Measurements from ENCODE around the gene MEIS3.

The MEIS3 gene

DNA sequence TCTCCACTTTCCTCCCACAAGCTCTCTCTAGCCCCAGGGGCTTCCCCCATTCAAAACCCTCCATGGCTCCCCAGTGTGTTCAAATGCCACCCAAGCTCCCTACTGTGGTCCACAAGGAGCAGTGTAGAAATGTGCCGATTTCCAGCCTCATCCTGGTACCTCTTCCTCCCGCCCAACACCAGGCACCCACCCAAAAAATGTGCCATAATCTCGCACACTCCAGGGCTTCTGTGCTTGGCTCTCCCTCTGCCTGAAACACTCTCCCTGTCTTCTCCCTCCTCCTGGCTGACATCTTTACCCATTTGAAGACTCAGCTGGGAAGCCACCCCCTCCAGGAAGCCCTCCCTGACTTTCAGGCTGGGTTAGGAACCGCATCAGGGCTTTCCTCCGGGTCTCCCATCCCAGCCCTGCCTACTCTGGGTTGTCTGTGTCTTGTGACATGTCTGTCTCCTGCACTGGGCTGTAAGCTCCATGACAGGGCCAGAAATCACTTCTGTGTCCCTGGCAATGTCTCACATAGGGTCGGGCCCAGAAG, 16.6 kb upstream of the MEIS3 start:
- DNase-seq (ENCODE audit: low spot score), result no peak

- DNase-seq (ENCODE audit: low spot score), result no peak
Measured at GRCh38 chr19:47435196-47435595, 15.9 kb upstream of the MEIS3 start.

- no peak for DNase-seq (ENCODE audit: low spot score)
Measured at GRCh38 chr19:47434088-47434487, 14.8 kb upstream of the MEIS3 start.

DNA sequence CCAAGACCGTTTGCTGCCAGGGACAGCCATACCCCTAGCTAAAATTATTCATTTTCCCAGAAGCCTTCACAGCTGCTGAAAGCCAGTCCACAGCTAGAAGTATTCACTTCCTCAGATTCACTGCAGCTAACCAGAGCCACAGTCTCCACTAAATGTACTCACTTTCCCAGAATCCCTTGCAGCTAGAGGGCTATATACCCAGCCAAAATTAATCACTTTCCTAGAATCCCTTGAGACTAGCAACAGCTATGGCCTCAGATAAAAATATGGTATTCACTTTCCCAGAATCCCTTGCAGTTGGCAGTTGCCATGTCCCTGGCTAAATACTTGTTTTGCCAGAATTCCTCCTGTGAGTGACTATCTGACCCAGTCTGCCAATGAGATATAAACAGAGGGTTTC, 13.8 kb upstream of the MEIS3 start:
- DNase-seq (ENCODE audit: low spot score), result no peak

GRCh38 chr19:47432499-47432898, 13.2 kb upstream of the MEIS3 start:
- no peak for DNase-seq (ENCODE audit: low spot score)

DNA sequence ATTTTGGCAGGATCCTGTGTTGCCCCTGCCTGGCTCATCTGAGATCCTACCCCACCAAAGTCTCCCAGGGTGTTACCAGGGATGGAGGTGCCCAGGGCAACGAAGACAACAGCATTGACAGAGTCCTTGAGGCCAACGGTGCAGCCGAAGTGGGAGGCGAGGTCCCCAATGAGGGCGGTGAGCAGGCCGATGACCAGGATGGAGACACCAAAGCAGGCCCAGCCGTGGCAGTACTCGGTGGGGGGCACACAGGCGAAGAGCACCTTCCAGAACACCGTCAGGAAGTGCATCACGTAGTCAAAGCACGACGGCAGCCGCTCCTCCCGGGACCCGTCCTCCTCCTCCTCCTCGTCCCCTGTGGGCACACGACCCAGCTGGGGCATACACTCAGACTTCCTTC, 12.8 kb upstream of the MEIS3 start:
- DNase-seq (ENCODE audit: low spot score), result no peak

DNA sequence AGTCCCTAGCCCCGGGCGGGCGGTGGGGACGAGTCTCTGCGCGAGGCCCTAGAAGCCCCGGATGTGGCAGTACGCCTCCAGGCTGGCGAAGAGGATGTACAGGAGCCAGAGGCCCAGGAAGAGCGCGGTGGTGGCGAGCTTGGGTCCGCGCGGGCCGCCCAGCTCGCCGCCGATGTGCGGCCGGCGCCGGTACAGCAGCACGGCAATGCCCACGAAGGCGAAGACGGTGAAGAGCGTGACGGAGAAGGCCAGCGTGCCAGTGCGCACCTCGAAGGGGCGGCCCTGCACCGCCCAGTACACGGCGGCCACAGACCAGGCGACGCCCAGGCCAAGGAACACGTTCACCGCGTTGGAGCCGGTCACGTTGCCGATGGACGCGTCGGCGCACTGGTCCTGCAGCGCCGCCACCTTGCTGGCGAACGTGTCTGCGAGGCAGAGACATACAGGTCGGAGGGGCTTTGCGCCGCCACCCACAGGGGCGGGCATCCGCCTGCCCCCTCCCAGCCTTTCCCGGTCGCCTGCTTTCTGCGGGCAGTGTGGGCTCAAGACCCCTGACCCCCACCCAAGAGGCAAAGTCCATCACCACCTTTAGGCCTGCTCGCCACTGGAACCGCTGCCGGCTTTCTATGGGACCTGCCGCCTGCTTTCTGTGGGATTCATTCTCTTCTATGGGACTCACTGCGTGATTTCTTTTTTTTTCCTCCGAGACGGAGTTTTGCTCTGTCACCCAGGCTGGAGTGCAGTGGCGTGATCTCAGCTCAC, 10.9 kb upstream of the MEIS3 start:
- no peak for DNase-seq (ENCODE audit: low spot score)

DNA sequence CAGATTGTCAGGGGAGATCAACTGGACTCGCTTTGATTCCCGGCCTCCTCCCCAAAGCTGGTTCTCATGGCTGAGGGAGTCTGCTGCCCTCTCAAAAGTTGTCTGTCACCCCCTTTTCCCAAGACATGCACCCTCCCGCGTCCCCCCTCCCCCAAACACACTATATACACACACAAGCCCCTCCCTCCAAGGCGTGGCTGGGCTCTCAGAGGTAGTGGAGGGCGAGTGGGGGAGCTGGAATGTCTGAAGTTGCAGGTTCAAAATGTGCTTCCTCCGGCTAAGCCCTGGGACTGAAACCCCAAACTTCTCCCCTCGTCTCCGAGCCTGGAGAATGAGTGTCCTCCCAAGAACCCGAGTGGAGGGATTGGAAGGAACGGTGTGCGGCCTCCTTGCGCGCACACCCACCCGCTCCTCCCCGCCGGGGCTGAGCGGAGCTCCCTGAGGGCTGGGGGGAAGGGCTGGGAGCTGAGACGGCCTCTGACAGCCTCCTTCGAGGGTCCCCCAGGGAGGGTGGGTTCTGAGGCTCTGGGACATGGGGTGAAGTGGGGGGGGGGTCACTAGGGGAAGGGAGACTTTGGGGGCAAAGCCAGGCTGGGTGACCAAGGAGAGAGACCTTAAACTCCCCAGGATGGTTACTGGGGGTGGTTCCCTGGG, 9.9 kb upstream of the MEIS3 start:
- DNase-seq (ENCODE audit: low spot score), result no peak

DNA sequence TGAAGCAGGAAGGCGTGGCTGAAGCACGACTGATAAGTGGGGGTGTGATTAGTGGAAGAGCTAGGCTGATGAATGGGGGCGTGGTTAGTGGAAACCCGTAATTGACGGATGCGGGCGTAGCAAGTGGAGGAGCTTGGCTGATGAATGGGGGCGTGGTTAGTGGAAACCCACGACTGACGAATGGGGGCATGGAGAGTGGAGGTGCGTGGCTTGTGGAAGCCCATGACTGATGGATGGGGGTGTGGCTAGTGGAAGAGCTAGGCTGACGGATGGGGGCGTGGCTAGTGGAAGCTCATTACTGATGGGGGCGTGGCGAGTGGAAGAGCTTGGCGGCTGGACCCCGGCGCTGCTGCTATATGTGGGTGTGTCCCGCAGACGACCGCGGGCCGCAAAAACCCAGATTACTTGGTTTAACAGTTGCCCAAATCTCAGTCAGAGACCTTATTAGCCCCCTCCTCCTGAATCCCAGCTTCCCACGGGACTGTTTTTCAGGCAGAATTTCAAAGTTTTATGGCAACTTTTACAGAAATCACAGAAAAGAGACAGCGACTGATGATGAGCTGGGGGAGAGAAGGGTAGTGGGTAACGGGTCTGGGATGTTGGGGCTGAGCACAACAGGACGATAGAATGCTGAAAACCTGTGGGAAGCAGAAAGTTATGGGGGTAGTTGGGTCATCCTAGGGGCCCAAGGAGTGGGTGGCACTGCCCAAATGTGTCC, 9.0 kb upstream of the MEIS3 start:
- peak; percentile 98 for DNase-seq (ENCODE audit: low spot score)

GRCh38 chr19:47427241-47428176, 8.2 kb upstream of the MEIS3 start:
- DNase-seq (ENCODE audit: low spot score), result peak; percentile 68

GRCh38 chr19:47423203-47423882, 4.0 kb upstream of the MEIS3 start:
- DNase-seq (ENCODE audit: low spot score), result no peak

GRCh38 chr19:47422417-47423163, 3.3 kb upstream of the MEIS3 start:
- no peak for DNase-seq (ENCODE audit: low spot score)

DNA sequence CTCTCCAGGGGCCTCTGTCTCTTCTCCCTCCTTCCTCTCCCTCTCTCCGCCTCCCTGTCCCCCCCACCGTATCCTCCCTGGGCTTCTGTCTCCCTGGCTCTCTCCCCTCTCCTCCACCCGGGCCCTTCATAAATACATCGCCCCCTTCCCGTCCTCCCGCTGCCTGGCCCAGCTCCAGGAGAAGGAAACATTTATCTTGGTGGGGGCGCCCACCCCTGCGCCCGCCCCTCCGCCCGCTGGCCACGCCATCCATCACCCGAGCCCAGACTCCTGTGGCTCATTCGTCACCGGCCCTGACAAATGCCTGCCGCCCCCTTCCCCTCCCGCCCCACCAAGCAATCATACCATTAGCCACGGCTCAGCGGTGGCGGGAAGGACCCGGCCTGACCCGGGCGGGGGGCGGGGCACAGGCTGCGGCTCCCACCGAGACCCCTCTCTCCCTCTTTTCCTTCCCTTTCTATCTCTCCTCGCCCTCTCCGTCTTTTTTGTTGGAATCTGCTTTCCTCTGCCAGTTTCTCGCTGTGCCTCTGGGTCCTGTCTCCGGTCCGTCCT, 2.6 kb upstream of the MEIS3 start:
- no peak for DNase-seq (ENCODE audit: low spot score)

DNA sequence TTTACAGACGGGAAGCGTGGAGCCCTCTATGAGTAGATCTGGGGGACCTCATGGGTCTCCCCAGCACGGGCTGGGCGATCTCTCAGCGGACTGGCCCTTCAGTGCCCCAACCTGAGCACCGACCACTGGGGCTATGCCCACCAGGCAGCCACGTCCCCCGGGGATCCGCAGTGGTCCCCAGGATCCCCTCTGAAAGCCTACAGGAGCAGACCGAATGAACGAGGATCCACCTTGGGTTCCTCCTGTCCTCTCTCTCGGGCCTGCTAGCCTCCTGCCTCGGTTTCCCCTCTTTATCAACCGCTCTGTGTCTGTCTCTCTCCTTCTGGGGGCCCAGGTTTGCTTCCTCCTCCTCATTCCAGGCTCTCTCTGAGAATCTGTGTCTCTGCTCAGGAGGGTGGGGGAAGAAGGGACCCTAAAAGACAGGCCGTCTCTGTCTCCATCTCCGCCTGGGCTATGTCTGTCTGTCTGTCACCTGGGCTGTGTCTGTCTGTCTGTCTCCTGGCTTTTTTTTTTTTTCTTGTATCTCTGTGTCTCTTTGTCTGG, 2.0 kb upstream of the MEIS3 start:
- no peak for DNase-seq (ENCODE audit: low spot score)

GRCh38 chr19:47419789-47420188, 462 bp upstream of the MEIS3 start:
- no peak for DNase-seq (ENCODE audit: low spot score)

DNA sequence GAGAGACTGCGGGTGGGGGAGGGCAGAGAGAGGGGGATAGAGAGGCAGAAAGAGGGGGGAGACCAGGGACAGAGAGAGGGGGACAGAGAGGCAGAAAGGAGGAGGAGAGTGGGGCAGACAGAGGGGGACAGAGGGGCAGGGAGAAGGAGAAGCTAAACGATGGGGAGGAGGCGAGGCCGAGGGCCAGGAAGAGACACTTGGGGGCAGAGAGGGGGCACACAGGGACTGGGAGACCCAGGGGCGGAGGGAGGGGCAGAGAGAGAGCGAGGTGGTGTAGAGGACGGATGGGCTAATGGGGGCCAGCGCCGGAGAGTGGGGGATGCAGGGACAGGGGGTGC, 666 bp downstream of the MEIS3 start:
- no peak for DNase-seq (ENCODE audit: low spot score)

DNA sequence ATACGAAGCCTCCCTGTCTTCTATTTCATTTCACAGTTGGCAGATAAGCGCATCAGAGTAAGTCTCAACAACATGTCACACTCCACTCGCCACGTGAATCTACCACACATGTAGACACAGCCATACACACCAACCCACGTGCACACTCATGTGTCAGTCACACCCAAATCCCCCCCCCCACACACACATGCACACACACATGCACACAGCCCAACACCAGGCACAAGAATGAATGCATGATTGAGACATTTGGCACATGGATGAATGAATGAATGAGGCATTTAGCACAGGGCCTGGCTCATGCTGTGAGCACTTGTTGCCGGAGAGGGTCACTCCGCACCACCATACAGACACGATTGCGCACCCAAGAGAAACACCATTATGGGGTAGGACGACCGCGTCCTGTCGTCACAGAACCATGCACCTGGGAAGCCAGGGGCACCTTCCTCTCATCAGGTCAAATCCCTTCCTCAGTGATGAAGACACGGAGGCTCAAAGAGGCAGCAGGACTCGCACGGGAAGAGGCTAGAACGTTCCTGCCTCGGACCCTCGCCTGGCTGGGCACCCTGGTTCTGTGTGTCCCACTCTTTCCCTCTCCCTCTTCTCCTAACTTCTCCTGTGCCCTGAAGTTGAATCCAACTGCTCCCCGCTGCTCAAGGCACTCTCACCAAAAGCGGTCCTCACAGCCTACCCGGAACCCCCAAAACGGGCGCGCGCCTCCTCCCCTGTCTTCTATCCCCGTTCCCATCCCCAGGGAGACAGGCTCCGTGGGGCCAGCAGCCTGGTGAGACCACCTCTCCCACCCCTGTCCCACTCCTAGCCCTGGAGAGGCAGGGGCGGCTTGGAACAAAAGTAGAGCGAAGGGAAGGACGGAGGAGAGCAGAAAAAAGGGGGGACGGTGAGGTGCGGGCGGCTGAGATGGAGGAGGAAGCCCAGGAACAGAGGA, 1.3 kb downstream of the MEIS3 start:
- peak; percentile 47 for DNase-seq (ENCODE audit: low spot score)

DNA sequence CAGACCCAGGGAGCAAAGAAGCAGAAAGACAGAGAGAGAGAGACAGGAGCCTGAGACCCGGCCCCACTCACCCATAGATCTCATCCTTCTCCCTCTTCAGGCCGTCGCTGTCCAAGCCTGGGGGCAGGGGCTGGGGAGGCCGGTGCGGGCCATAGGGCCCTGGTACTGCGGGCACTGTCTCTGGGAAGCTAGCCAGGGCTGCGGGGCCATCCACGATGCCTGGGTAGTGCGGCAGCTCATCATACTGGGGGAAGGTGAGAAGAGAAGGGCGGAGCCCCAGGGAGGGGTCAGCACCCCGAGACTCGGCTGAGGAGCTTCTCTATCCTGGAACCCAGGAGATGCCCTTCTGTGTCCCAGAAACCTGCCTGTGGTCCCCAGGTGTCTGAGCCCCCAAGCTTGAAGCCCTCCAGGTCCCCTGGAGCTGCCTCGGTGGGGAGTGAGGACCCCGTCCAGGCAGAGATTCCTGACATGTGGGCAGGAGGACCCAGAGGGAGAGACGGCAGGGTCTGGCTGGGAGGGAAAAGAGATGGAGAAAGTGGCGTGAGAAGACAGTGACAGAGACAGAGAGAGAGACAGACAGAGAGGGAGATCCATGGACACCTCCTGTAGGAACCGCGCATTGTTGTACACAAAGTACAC, 2.1 kb downstream of the MEIS3 start:
- no peak for DNase-seq (ENCODE audit: low spot score)

Data from Ammon's horn (tissue), 1 donor.